ENCODE results near the gene GH1. TPM values are rescaled to one million over a fixed set of nuclear protein-coding genes. Genes with fewer than 3 reads are reported as not detected.
"Not testable (repeated sequence)": the region's sequence is repeated elsewhere in the genome, so short reads cannot be mapped to it uniquely, and the experiment has no call there.

Gene GH1
- total RNA-seq, 1 experiment from 2014 or later: not detected

- not testable (repeated sequence) for H3K36me3 Mint-ChIP-seq (ENCODE audit: insufficient read depth in 1 of 3, low read depth in 3 of 3); H3K27me3 Mint-ChIP-seq (ENCODE audit: low read depth)
- DNase-seq: peak; percentile 95
Observed at GRCh38 chr17:63881337-63881736, 37.3 kb downstream of the GH1 start.

More at GRCh38 chr17:63881337-63881736, 37.3 kb downstream of the GH1 start:
- not testable (repeated sequence) for H3T11ph ChIP-seq (ENCODE audit: low read length); H4K8ac ChIP-seq (replicated peaks; ENCODE audit: insufficient read length, low read depth, low read length); H3K23me2 ChIP-seq (ENCODE audit: insufficient read length, low read depth, low read length, poor library complexity, severe bottlenecking); H4K5ac ChIP-seq (ENCODE audit: insufficient read length, low read depth, low read length); H3K9me3 Mint-ChIP-seq; H2BK120ac ChIP-seq (ENCODE audit: low read depth, low read length, poor library complexity, severe bottlenecking); H3K4me1 ChIP-seq (ENCODE audit: insufficient read depth, low read length); H2BK5ac ChIP-seq (ENCODE audit: insufficient read length, low read length); H2AK5ac ChIP-seq (ENCODE audit: insufficient read length, low read length); H2BK15ac ChIP-seq (ENCODE audit: low read depth, low read length); H3K79me1 ChIP-seq (ENCODE audit: insufficient read depth, low read depth, low read length, poor library complexity, severe bottlenecking); H3K27me3 ChIP-seq (ENCODE audit: insufficient read depth, low read length); H3K56ac ChIP-seq (ENCODE audit: insufficient read length, low read depth, low read length); H3K4me3 Mint-ChIP-seq; H3K18ac ChIP-seq (ENCODE audit: insufficient read length, low read depth, low read length); H4K20me1 ChIP-seq (ENCODE audit: control insufficient read depth, insufficient read depth, insufficient read length); H3K9me3 ChIP-seq (ENCODE audit: control insufficient read depth, low read depth, low read length); H3K79me2 ChIP-seq (ENCODE audit: insufficient read depth, low read length); H3K23ac ChIP-seq (ENCODE audit: insufficient read length, low read depth, low read length); H3K14ac ChIP-seq (ENCODE audit: insufficient read depth, low read length); H4K91ac ChIP-seq (ENCODE audit: insufficient read length, low read depth, low read length); H2BK12ac ChIP-seq (ENCODE audit: insufficient read length, low read depth, low read length); H3K27ac ChIP-seq (ENCODE audit: insufficient read length, low read depth, low read length); H2BK20ac ChIP-seq (ENCODE audit: low read depth, low read length, poor library complexity, severe bottlenecking); H3K4ac ChIP-seq (ENCODE audit: low read depth, low read length)
- peak overlapping the region; percentile 20 for H3K4me2 ChIP-seq (ENCODE audit: insufficient read depth, insufficient read length, low read length)
- TF ChIP-seq CTCF (conservative IDR thresholded peaks at IDR 0.05): peak; percentile 56
- H3K4me1 Mint-ChIP-seq: peaks cover 13 to 16% of the 10 kb centered on the region in 2 experiments
- H2AFZ ChIP-seq (ENCODE audit: low read length): peak overlapping the region; percentile 42
- whole genome bisulfite sequencing (ENCODE audit: extremely low coverage, insufficient read length, low lambda C conversion rate): no CpG with 5 or more reads among the region's 11 CpGs
- H3K9ac ChIP-seq (ENCODE audit: extremely low read depth, insufficient read length, low read length): peak overlapping the region; percentile 36
- peak overlapping the region in 1 of 3 experiments; percentile 76; a peak in 1 of 7 replicates for H3K27ac Mint-ChIP-seq
